Epidermal melanocyte (primary cell): ENCODE results near the gene GLYR1.

ENCODE experiments used
- DNase-seq: peaks from one replicate; pipeline ENCODE4 v3.0.0; 2011; ENCODE audit warnings: low spot score; ENCODE audit not compliant: insufficient read length

GLYR1 gene

DNA sequence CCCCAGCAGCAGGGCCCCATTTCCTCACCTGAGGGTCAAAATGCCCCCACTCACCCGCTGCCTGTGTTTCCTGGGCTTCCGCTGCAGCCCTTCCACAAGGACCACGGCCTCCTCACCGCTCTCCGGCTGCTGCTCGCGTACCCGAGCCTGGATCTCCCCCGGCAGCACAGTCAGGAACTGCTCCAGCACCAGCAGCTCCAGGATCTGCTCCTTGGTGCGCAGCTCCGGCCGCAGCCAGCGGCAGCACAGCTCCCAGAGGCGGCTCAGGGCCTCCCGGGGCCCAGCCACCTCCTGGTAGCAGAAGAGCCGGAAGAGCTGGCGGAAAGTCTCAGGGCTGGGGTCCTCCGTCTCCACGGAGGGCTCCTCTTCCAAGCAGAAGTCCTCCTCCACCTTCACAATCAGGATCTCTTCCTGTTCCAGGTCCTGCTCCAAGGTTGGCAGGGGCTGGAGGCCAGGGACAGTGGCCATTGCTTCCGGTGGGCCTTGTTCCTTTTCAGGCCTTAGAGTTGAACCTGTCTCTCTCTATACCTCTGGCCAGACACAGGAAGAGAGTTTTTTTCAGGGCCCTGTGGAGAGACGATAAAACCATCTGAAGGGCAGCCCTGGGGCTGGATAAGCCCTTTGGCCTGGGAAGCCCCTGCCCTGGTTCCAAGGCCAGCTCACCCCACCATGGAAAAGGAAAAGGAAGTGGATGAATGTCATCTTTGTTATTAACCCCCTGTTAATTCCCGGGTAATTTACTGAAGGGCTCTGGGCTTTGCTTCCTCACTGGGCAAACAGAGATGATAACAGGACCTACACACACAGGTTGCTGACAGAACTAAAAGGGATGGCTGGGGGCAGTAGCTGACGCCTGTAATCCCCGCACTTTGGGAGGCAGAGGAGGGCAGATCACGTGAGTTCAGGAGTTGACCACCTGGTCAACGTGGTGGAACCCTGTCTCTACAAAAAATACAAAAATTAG is 81.3 kb downstream of the GLYR1 start:
- DNase-seq = no peak

DNA sequence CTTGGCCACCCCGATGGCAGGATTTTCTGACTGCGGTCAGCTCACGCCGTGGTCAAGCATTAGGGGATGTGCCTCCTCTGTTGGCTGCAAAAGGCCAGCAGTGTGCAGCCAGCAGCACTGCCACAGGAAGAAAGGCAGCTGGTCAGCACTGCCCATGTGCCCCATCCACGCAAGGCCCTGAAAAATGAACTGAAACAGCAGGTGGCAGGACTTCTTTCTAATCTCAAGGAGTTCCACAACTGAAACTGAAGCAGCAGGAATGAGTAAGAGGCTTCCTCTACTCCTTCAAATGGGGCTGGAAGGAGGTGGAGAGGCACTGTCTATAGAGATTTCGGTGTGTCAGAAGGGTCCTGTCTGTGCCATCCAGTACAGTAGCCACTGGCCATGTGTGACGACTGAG is 83.3 kb downstream of the GLYR1 start:
- DNase-seq = no peak

DNA sequence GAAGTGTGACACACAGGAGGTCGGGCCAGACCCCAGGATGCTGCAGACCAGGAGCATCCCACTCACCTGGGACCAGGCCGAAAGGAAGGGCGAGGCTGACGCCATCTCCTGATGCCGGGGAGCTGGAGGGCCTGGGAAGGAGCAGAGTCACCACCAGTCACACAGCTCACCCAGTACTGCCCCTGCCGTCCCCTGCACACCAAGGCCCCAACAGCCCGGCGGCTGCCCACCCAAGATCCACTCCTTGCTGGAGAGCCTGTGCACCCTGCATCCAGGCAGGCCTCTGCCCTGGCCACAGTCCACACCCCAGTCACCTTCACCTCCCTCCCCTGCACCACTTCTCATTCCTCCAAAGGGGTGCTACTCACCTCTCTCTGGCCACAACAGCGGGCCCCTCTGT is 84.9 kb downstream of the GLYR1 start:
- DNase-seq = no peak

DNA sequence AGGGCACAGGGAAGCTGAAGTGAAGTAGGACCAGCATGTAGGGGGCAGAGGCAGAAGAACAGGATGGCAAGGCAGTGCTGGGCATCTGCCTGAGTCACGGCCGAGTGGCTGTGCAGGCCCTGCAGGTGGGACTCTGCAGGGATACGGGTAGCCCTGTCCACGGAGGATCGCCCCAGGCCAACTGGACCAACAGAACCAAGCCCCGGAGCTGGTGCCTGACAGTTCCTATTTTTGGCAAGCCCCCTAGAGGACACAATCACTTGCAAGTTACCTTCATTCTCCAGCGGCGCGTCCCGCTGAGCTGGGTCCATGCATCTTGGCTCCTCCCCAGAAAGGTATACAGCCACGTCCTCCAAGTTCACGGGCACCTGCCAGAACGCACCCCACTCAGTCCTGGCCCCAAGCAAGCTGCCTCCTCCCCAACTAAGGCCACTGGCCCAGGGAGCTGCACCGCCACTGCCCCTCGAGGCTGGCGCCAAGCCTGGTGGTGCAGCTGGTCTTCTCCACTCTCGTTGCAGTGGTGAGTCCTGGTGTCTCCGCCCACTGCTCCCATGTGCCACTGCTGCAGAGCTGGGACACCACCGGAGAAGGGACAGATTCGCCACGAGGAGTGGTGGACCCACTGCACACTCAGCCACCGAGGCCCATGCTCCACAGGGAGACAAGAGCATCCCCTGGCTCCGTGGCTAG is 86.7 kb downstream of the GLYR1 start:
- DNase-seq = no peak

DNA sequence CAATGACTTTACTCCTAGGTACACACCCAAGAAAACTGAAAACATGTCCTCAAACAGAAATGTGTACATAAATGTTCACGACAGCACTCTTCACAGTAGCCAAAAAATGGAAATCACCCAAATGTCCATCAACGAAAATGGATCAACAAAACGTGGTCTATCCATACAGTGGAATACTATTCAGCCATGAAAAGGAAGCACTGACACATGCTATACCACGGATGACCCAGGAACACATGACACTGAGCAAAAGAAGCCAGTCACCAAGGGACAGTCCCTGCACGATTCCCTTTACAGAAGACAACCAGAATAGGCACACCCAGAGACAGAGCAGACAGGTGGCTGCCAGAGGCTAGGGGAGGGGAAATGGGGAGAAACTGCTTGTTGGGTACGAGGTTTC is 91.4 kb downstream of the GLYR1 start:
- DNase-seq = no peak

DNA sequence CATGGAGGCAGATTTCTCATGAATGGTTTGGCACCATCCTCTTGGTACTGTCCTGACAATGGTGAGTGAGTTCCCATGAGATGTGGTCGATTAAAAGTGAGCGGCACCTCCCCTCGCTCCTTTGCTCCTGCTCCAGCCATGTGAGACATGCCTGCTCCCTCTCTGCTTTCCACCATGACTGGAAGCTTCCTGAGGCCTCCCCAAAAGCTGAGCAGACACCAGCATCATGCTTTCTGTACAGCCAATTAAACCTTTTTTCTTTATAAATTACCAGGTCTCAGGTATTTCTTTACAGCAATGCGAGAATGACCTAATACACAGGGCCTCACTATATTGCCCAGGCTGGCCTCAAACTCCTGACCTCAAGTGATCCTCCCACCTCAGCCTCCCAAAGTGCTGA is 92.2 kb downstream of the GLYR1 start:
- no peak for DNase-seq

DNA sequence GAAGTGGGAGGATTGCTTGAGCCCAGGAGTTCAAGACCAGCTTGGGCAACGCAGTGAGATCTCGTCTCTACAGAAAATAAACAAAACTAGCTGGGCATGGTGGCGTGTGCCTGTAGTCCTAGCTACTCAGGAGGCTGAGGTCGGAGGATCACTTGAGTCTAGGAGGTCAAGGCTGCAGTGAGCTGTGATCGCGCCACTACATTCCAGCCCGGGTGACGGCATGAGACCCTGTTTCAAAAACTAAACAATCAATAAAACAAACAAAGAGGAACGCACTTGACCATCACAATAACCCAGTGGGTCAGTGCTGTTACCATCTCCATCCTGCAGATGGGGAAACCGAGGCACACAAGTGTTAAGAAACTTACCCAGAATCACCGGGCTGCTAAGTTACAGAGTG is 93.9 kb downstream of the GLYR1 start:
- DNase-seq = no peak
